Measurements from ENCODE around the gene AUNIP.
A peak's percentile ranks its signal among the peaks of the same experiment; 100 is the strongest.
"Not testable (repeated sequence)": the region's sequence is repeated elsewhere in the genome, so short reads cannot be mapped to it uniquely, and the experiment has no call there.

Gene AUNIP

GRCh38 chr1:25848531-25848930 lies 10.7 kb downstream of the AUNIP start:
- TF ChIP-seq CTCF (IDR thresholded peaks at IDR 0.05; ENCODE audit: unreplicated experiment in 3 of 3) = no peak
- no peaks in the 10 kb centered on the region for H3K9me3 Mint-ChIP-seq
- H3K4me3 Mint-ChIP-seq = no peak overlapping the region
- no peak overlapping the region for H3K27ac Mint-ChIP-seq
- peaks cover 5% of the 10 kb centered on the region for H3K36me3 Mint-ChIP-seq (ENCODE audit: low read depth)
- no peaks in the 10 kb centered on the region for H3K4me1 Mint-ChIP-seq
- no peaks in the 10 kb centered on the region for H3K27me3 Mint-ChIP-seq (ENCODE audit: low read depth)

- Mint-ChIP-seq H3K9me3 (no peaks in the 10 kb centered on the region), H3K27ac (no peak overlapping the region), H3K4me1 (no peaks in the 10 kb centered on the region), H3K4me3 (no peak overlapping the region), H3K27me3 (ENCODE audit: low read depth) (no peaks in the 10 kb centered on the region), H3K36me3 (ENCODE audit: low read depth) (peaks cover 5% of the 10 kb centered on the region)
- TF ChIP-seq CTCF (IDR thresholded peaks at IDR 0.05; ENCODE audit: unreplicated experiment in 3 of 3) = no peak
These were observed 11.3 kb downstream of the AUNIP start for GRCh38 chr1:25847929-25848328.

GRCh38 chr1:25845664-25846063 lies 13.6 kb downstream of the AUNIP start:
- Mint-ChIP-seq H3K9me3 (no peaks in the 10 kb centered on the region), H3K4me1 (no peaks in the 10 kb centered on the region), H3K36me3 (ENCODE audit: low read depth) (peaks cover 5% of the 10 kb centered on the region), H3K27ac (peak overlapping the region in 1 of 3 experiments; percentile 45), H3K27me3 (ENCODE audit: low read depth) (no peaks in the 10 kb centered on the region), H3K4me3 (no peak overlapping the region)
- no peak for TF ChIP-seq CTCF (IDR thresholded peaks at IDR 0.05; ENCODE audit: unreplicated experiment in 3 of 3)

GRCh38 chr1:25844536-25845337 lies 14.5 kb downstream of the AUNIP start:
- Mint-ChIP-seq H3K36me3 (ENCODE audit: low read depth) (peaks cover 8% of the 10 kb centered on the region), H3K4me3 (no peak overlapping the region), H3K27ac (peak overlapping the region in 2 of 3 experiments; percentile 26 to 45), H3K9me3 (no peaks in the 10 kb centered on the region), H3K4me1 (no peaks in the 10 kb centered on the region), H3K27me3 (ENCODE audit: low read depth) (no peaks in the 10 kb centered on the region)
- TF ChIP-seq CTCF (IDR thresholded peaks at IDR 0.05; ENCODE audit: unreplicated experiment in 3 of 3) = no peak

GRCh38 chr1:25843483-25843882 lies 15.8 kb downstream of the AUNIP start:
- TF ChIP-seq CTCF (IDR thresholded peaks at IDR 0.05; ENCODE audit: unreplicated experiment in 3 of 3) = no peak
- H3K4me3 Mint-ChIP-seq = no peak overlapping the region

GRCh38 chr1:25839808-25840207 lies 19.4 kb downstream of the AUNIP start:
- not testable (repeated sequence) for H3K4me3 Mint-ChIP-seq; H3K27ac Mint-ChIP-seq; H3K36me3 Mint-ChIP-seq (ENCODE audit: low read depth); H3K27me3 Mint-ChIP-seq (ENCODE audit: low read depth); H3K9me3 Mint-ChIP-seq; H3K4me1 Mint-ChIP-seq

More at GRCh38 chr1:25843483-25843882, 15.8 kb downstream of the AUNIP start:
- no peak overlapping the region for H3K27ac Mint-ChIP-seq
- H3K27me3 Mint-ChIP-seq (ENCODE audit: low read depth) = no peaks in the 10 kb centered on the region
- H3K4me1 Mint-ChIP-seq = no peaks in the 10 kb centered on the region
- peaks cover 7% of the 10 kb centered on the region for H3K36me3 Mint-ChIP-seq (ENCODE audit: low read depth)
- H3K9me3 Mint-ChIP-seq = no peaks in the 10 kb centered on the region

Data from nephron (organoid).